ENCODE results near the gene CLASRP.

CLASRP gene

GRCh38 chr19:45063851-45064801, 25.3 kb downstream of the CLASRP start:
- no peak for FAIRE-seq

GRCh38 chr19:45066921-45067661, 28.2 kb downstream of the CLASRP start:
- FAIRE-seq, result no peak

- FAIRE-seq, result no peak
These were observed 29.2 kb downstream of the CLASRP start for GRCh38 chr19:45068041-45068440.

- FAIRE-seq, result no peak
These were observed 30.2 kb downstream of the CLASRP start for GRCh38 chr19:45069056-45069455.

GRCh38 chr19:45070214-45070613, 31.4 kb downstream of the CLASRP start:
- FAIRE-seq, result no peak

- FAIRE-seq, result no peak
These were observed 32.2 kb downstream of the CLASRP start for GRCh38 chr19:45070861-45071544.

- no peak for FAIRE-seq
These were observed 32.7 kb downstream of the CLASRP start for GRCh38 chr19:45071545-45071938.

- no peak for FAIRE-seq
These were observed 33.3 kb downstream of the CLASRP start for GRCh38 chr19:45071969-45072790.

- FAIRE-seq, result no peak
These were observed 36.0 kb downstream of the CLASRP start for GRCh38 chr19:45074744-45075300.

- FAIRE-seq, result no peak
These were observed 36.6 kb downstream of the CLASRP start for GRCh38 chr19:45075301-45076028.

- no peak for FAIRE-seq
These were observed 37.4 kb downstream of the CLASRP start, which contains the start of gene ZNF296 for GRCh38 chr19:45076029-45076850. Gene ZNF296 (minus strand): TSS chr19:45076478. CDS start chr19:45076373, 105 bp downstream.

GRCh38 chr19:45076851-45077730, 38.2 kb downstream of the CLASRP start:
- no peak for FAIRE-seq

- FAIRE-seq, result no peak
These were observed 39.7 kb downstream of the CLASRP start for GRCh38 chr19:45078390-45079062.

GRCh38 chr19:45079063-45079910, 40.4 kb downstream of the CLASRP start, which contains the start of gene GEMIN7:
Gene GEMIN7 (plus strand): TSS chr19:45079260. CDS start chr19:45090115, 10,855 bp downstream.
- FAIRE-seq, result no peak

GRCh38 chr19:45079911-45080370, 41.1 kb downstream of the CLASRP start:
- FAIRE-seq, result no peak

GRCh38 chr19:45082170-45082569, 43.3 kb downstream of the CLASRP start:
- no peak for FAIRE-seq

GRCh38 chr19:45086480-45086879, 47.6 kb downstream of the CLASRP start:
- FAIRE-seq, result no peak
